ENCODE data around the gene TEX30. TPM values are rescaled to one million over a fixed set of nuclear protein-coding genes. Genes with fewer than 3 reads are reported as not detected.

TEX30 gene
- total RNA-seq, 6 experiments from 2014 or later = 9.0 to 19.4 (median 16.2) TPM

DNA sequence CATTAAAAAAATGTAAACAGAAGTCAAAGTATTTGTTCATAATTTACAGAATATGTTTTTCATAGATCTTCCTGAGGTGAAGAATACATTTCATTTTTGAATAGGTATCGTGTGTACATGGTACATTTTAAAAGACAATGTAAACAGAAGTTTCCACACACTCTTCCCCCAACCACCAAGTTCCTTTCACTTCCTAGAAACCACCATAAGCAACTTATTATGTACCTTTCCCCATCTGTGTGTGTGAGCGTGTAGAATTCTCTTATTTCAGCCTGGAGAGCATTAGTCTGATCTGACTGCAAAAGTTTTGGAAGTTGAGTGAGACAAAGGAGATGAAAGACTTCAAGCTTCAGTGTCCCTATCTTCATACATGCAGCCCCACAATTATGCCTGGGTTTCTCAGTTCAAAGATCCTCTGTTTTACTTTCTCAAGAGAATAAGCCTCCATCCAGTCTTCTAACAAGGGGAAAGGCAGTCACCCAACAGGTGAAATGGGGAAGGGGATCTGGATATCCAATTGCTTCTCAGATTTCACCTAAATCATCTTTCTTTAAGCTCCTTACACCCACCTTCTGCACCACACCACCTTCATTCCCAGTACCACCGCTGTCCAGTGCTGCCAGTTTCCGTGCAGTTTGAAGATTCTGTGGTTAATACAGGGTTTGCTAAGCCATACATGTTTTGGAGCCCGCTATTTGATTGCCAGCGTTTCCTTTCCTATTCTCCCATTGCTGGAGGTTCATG lies 2.1 kb downstream of the TEX30 start:
- H3K36me3 Mint-ChIP-seq (ENCODE audit: low read depth) = peaks cover 13% of the 10 kb centered on the region
- H3K27ac Mint-ChIP-seq = peak overlapping the region; percentile 0; the same call in 1 of the 2 replicates
- H3K4me3 Mint-ChIP-seq = peak overlapping the region; percentile 4; the same call in 1 of the 2 replicates
- no peaks in the 10 kb centered on the region for H3K27me3 Mint-ChIP-seq (ENCODE audit: insufficient read depth)
- DNase-seq = no peak
- H3K4me1 Mint-ChIP-seq (ENCODE audit: low read depth) = peaks cover 50% of the 10 kb centered on the region
- H3K9me3 Mint-ChIP-seq = no peaks in the 10 kb centered on the region
- TF ChIP-seq, protein P1, sequence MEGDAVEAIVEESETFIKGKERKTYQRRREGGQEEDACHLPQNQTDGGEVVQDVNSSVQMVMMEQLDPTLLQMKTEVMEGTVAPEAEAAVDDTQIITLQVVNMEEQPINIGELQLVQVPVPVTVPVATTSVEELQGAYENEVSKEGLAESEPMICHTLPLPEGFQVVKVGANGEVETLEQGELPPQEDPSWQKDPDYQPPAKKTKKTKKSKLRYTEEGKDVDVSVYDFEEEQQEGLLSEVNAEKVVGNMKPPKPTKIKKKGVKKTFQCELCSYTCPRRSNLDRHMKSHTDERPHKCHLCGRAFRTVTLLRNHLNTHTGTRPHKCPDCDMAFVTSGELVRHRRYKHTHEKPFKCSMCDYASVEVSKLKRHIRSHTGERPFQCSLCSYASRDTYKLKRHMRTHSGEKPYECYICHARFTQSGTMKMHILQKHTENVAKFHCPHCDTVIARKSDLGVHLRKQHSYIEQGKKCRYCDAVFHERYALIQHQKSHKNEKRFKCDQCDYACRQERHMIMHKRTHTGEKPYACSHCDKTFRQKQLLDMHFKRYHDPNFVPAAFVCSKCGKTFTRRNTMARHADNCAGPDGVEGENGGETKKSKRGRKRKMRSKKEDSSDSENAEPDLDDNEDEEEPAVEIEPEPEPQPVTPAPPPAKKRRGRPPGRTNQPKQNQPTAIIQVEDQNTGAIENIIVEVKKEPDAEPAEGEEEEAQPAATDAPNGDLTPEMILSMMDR (IDR thresholded peaks at IDR 0.05) = no peak

DNA sequence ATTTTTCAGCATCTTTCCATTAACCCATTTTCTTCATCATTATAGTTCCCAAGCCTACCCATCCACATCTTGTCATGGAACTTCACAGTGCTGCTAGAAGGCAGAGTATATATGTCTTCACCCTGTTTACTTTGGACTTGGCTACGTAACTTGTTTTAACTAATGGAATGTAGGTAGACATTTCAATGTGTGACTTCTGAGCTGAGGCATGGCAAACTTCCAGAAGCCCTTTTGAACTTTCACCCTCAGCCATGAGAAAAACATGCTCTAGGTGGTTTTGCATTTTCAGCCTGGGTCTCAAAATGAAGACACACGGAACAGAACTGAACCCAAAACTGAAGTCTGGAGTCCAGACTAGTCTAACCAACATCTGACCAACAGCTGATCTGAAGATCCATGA lies 3.2 kb downstream of the TEX30 start:
- peaks cover 13% of the 10 kb centered on the region for H3K36me3 Mint-ChIP-seq (ENCODE audit: low read depth)
- DNase-seq = no peak
- H3K4me1 Mint-ChIP-seq (ENCODE audit: low read depth) = peaks cover 50% of the 10 kb centered on the region
- H3K27me3 Mint-ChIP-seq (ENCODE audit: insufficient read depth) = no peaks in the 10 kb centered on the region
- H3K27ac Mint-ChIP-seq = peak overlapping the region; percentile 32; the same call in 1 of the 2 replicates
- no peak overlapping the region for H3K4me3 Mint-ChIP-seq
- TF ChIP-seq, protein P1 (IDR thresholded peaks at IDR 0.05) = no peak
- no peaks in the 10 kb centered on the region for H3K9me3 Mint-ChIP-seq

DNA sequence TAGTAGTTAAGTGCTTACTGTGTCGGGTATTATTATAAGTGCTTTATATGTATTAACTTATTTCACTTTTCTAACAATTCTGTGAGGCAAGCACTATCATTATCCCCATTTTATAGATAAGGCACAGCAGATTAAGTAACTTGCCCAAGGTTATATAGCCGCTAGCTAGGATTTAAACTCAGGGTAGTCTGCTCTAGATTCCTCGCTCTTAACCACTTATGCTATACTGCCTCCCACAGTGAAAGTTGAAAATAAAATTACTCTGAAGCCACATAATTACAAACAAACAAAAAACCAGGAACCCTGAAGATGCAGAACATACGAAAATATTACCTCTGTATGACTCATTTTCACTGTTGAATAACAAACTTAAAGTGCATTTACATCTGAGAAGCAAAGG lies 3.9 kb downstream of the TEX30 start:
- no peaks in the 10 kb centered on the region for H3K9me3 Mint-ChIP-seq
- TF ChIP-seq, protein P1 (IDR thresholded peaks at IDR 0.05) = no peak
- peaks cover 12% of the 10 kb centered on the region for H3K36me3 Mint-ChIP-seq (ENCODE audit: low read depth)
- DNase-seq = no peak
- no peak overlapping the region for H3K4me3 Mint-ChIP-seq
- H3K4me1 Mint-ChIP-seq (ENCODE audit: low read depth) = peaks cover 46% of the 10 kb centered on the region
- no peak overlapping the region; the same call in 1 of the 2 replicates for H3K27ac Mint-ChIP-seq
- no peaks in the 10 kb centered on the region for H3K27me3 Mint-ChIP-seq (ENCODE audit: insufficient read depth)

DNA sequence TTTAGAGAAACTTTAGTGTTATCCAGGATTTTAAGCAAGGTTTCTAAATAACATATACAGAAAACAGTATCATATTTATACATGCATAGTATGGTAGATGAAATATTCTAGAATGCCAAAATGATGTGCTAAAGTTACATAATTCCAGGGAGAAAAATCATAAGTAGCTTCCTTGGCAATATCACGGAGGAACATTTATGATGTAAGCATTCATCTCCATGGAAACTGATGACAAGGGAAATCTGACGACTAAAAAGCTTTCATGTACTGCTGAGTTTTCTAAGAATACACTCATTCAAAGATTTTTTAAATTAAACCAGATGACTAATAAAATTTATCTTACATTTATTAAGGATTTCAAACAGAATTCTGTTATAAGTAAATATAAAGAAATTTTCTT lies 4.7 kb downstream of the TEX30 start:
- H3K27ac Mint-ChIP-seq = no peak overlapping the region
- H3K27me3 Mint-ChIP-seq (ENCODE audit: insufficient read depth) = no peaks in the 10 kb centered on the region
- no peak for DNase-seq
- TF ChIP-seq, protein P1 (IDR thresholded peaks at IDR 0.05) = no peak
- H3K4me1 Mint-ChIP-seq (ENCODE audit: low read depth) = peaks cover 38% of the 10 kb centered on the region
- H3K9me3 Mint-ChIP-seq = no peaks in the 10 kb centered on the region
- H3K36me3 Mint-ChIP-seq (ENCODE audit: low read depth) = peaks cover 9% of the 10 kb centered on the region
- H3K4me3 Mint-ChIP-seq = no peak overlapping the region

DNA sequence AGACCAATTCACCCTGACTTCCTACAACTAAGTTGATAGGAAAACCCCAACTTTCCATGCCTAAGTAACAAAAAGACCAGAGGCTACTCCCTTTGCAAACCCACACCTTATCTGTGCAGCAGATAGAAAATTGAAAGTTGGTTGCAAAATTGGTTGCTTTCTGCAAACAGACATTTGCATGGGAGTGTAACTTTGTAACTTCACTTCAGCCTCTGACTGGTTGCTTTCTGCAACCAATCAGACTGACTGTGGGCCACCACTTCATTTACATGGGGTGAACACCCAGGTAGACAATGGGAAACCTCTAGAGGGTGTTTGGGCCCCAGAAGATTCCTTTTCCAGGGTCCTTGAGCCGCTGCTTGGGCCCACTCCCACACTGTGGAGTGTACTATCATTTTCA lies 9.8 kb downstream of the TEX30 start:
- Mint-ChIP-seq H3K4me3 (no peak overlapping the region), H3K36me3 (ENCODE audit: low read depth) (no peaks in the 10 kb centered on the region), H3K9me3 (no peaks in the 10 kb centered on the region), H3K27ac (no peak overlapping the region), H3K27me3 (ENCODE audit: insufficient read depth) (no peaks in the 10 kb centered on the region), H3K4me1 (ENCODE audit: low read depth) (no peaks in the 10 kb centered on the region)
- TF ChIP-seq, protein P1 (IDR thresholded peaks at IDR 0.05) = no peak
- no peak for DNase-seq
